GM12801 (cell line): Measurements from ENCODE around the gene DAAM1.

Experiments used
- CTCF ChIP-seq: IDR thresholded peaks from one replicate; pipeline ENCODE4 v1.5.1; 2011; ENCODE audit warnings: control low read depth; ENCODE audit not compliant: insufficient read length; ENCODE audit errors: extremely low read depth

Gene DAAM1

GRCh38 chr14:59347915-59348314 lies 159.4 kb downstream of the DAAM1 start:
- no peak for TF ChIP-seq CTCF

- no peak for TF ChIP-seq CTCF
Observed at GRCh38 chr14:59349258-59349701, 160.8 kb downstream of the DAAM1 start.

- no peak for TF ChIP-seq CTCF
Observed at GRCh38 chr14:59352961-59353360, 164.5 kb downstream of the DAAM1 start.

- TF ChIP-seq CTCF: no peak
Observed at GRCh38 chr14:59354666-59355065, 166.2 kb downstream of the DAAM1 start.

- TF ChIP-seq CTCF: no peak
Observed at GRCh38 chr14:59355091-59355490, 166.6 kb downstream of the DAAM1 start.

- TF ChIP-seq CTCF: no peak
Observed at GRCh38 chr14:59356312-59356711, 167.8 kb downstream of the DAAM1 start.

GRCh38 chr14:59356767-59357166 lies 168.3 kb downstream of the DAAM1 start:
- TF ChIP-seq CTCF: no peak

- TF ChIP-seq CTCF: no peak
Observed at GRCh38 chr14:59358102-59358501, 169.6 kb downstream of the DAAM1 start.
